Transverse colon (tissue), 3 donors: ENCODE measurements around the gene ISYNA1.

Experiments
- EP300 ChIP-seq: sonication (generic); formaldehyde crosslinking; IDR thresholded peaks from one replicate; pipeline ENCODE4 v1.6.1; 2017; ENCODE audit warnings: antibody characterized with exemption, low read depth
- POLR2AphosphoS5 ChIP-seq, 3 donors: sonication (generic); formaldehyde crosslinking; IDR thresholded peaks; one replicate each; pipeline ENCODE4 v1.6.1; 2016; ENCODE audit warnings: antibody characterized with exemption in 3 of 3

- TF ChIP-seq EP300 (no peak), POLR2AphosphoS5 (IDR thresholded peaks at IDR 0.05) (no peak)
Observed at GRCh38 chr19:18427743-18428113, 10.2 kb downstream of the ISYNA1 start.
